Erythroblast (primary cell): Measurements from ENCODE around the gene KRTAP9-3.

Experiments used
- GATA1 ChIP-seq: IDR thresholded peaks from 2 replicates; pipeline ENCODE4 v1.6.1; 2011; ENCODE audit warnings: low read depth, mild to moderate bottlenecking, control low read depth, low read length, moderate library complexity
- POLR2A ChIP-seq: IDR thresholded peaks from 2 replicates; pipeline ENCODE4 v1.6.1; 2011; ENCODE audit warnings: mild to moderate bottlenecking, low read length

GRCh38 chr17:41196068-41196467 lies 36.2 kb upstream of the KRTAP9-3 start:
- TF ChIP-seq POLR2A (no peak), GATA1 (no peak)
